ENCODE measurements around the gene CPSF4.

DNA sequence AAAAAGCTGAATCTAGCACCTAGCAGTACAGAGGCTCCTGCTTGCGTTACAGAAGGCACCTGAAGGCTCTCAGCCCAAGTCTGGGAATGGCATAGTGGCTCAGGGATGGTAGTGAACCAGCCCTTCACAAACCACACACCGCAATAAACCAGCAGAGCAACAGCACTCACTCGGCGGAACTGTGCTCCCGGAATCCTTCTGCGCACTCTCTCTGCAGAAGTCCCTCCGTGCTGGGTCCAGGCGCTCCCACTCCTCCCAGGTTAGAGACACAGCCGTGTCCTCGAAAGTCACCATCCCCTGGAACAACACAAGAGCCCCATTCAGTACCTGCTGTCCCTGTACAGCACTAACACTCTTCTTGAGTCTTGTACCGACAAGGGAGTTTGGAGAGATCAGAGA lies 59.8 kb downstream of the CPSF4 start:
- TF ChIP-seq, protein P1, sequence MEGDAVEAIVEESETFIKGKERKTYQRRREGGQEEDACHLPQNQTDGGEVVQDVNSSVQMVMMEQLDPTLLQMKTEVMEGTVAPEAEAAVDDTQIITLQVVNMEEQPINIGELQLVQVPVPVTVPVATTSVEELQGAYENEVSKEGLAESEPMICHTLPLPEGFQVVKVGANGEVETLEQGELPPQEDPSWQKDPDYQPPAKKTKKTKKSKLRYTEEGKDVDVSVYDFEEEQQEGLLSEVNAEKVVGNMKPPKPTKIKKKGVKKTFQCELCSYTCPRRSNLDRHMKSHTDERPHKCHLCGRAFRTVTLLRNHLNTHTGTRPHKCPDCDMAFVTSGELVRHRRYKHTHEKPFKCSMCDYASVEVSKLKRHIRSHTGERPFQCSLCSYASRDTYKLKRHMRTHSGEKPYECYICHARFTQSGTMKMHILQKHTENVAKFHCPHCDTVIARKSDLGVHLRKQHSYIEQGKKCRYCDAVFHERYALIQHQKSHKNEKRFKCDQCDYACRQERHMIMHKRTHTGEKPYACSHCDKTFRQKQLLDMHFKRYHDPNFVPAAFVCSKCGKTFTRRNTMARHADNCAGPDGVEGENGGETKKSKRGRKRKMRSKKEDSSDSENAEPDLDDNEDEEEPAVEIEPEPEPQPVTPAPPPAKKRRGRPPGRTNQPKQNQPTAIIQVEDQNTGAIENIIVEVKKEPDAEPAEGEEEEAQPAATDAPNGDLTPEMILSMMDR (conservative IDR thresholded peaks at IDR 0.05; ENCODE audit: low read length), result no peak
- TF ChIP-seq EZH2phosphoT487 (IDR thresholded peaks at IDR 0.05; ENCODE audit: borderline replicate concordance, low read depth, low read length), result no peak
